GM23338 (cell line): ENCODE results near the gene ODAD3. TPM values are rescaled to one million over a fixed set of nuclear protein-coding genes. Genes with fewer than 3 reads are reported as not detected.
A peak's percentile ranks its signal among the peaks of the same experiment; 100 is the strongest.

Source experiments
- ATAC-seq: fragments of 200-7000 bp; cut with Tn5 transposase; 3 replicates; pipeline ENCODE4 v1.9.1; 2020
- DNase-seq: peaks from one replicate; pipeline ENCODE4 v3.0.0-alpha.2; 2015; ENCODE audit warnings: low spot score
- H2AFZ ChIP-seq: fragments of 200-600 bp; sonication (generic); 2 replicates; pipeline ENCODE4 v1.8.0; 2016; ENCODE audit warnings: antibody characterized with exemption, mild to moderate bottlenecking, moderate library complexity
- H3F3A ChIP-seq: fragments of 200-600 bp; sonication (generic); replicated peaks from 2 replicates; pipeline ENCODE4 v1.8.0; 2017; ENCODE audit warnings: antibody characterized with exemption, mixed run types, low read depth
- H3K27ac ChIP-seq: fragments of 200-600 bp; sonication (generic); 2 replicates; pipeline ENCODE4 v1.6.1; 2016; ENCODE audit warnings: low read depth
- H3K27me3 ChIP-seq: fragments of 200-600 bp; sonication (generic); 2 replicates; pipeline ENCODE4 v1.8.0; 2016; ENCODE audit warnings: mild to moderate bottlenecking, mixed run types, moderate library complexity; ENCODE audit not compliant: insufficient read depth
- H3K36me3 ChIP-seq: fragments of 200-600 bp; sonication (generic); 2 replicates; pipeline ENCODE4 v1.8.0; 2016; ENCODE audit warnings: mild to moderate bottlenecking; ENCODE audit not compliant: insufficient read depth
- H3K4me1 ChIP-seq: fragments of 200-600 bp; sonication (generic); 2 replicates; pipeline ENCODE4 v1.8.0; 2016; ENCODE audit warnings: mild to moderate bottlenecking, moderate library complexity; ENCODE audit not compliant: insufficient read depth
- H3K4me2 ChIP-seq: fragments of 200-600 bp; sonication (generic); 2 replicates; pipeline ENCODE4 v1.7.1; 2017; ENCODE audit warnings: mixed run types
- H3K4me3 ChIP-seq: fragments of 200-600 bp; sonication (generic); 2 replicates; pipeline ENCODE4 v1.6.1; 2016; ENCODE audit warnings: mixed run types
- H3K79me2 ChIP-seq: fragments of 200-600 bp; sonication (generic); replicated peaks from 2 replicates; pipeline ENCODE4 v1.8.0; 2017; ENCODE audit warnings: mild to moderate bottlenecking; ENCODE audit not compliant: insufficient read depth
- H3K9me2 ChIP-seq: fragments of 200-600 bp; sonication (generic); 2 replicates; pipeline ENCODE4 v1.8.0; 2017; ENCODE audit not compliant: insufficient read depth
- H4K20me1 ChIP-seq: fragments of 200-600 bp; sonication (generic); replicated peaks from 2 replicates; pipeline ENCODE4 v1.8.0; 2017; ENCODE audit warnings: mild to moderate bottlenecking; ENCODE audit not compliant: insufficient read depth
- H3K27ac Mint-ChIP-seq: 2 replicates; pipeline ENCODE4 v1.8.0; 2020; ENCODE audit warnings: inconsistent platforms, mild to moderate bottlenecking, moderate library complexity, mixed read lengths
- H3K27me3 Mint-ChIP-seq: 3 replicates; pipeline ENCODE4 v1.8.0; 2022; ENCODE audit warnings: low read depth, mild to moderate bottlenecking, moderate library complexity, mixed read lengths, inconsistent platforms; ENCODE audit not compliant: insufficient read depth, poor library complexity
- H3K36me3 Mint-ChIP-seq: 3 replicates; pipeline ENCODE4 v1.8.0; 2021; ENCODE audit warnings: low read depth, mild to moderate bottlenecking, inconsistent platforms, moderate library complexity, mixed read lengths
- H3K4me1 Mint-ChIP-seq: 3 replicates; pipeline ENCODE4 v1.8.0; 2020; ENCODE audit warnings: mild to moderate bottlenecking, inconsistent platforms, mixed read lengths
- H3K4me3 Mint-ChIP-seq: 3 replicates; pipeline ENCODE4 v1.8.0; 2021; ENCODE audit warnings: moderate library complexity, mild to moderate bottlenecking, inconsistent platforms, mixed read lengths
- H3K9me3 Mint-ChIP-seq: 3 replicates; pipeline ENCODE4 v1.8.0; 2020; ENCODE audit warnings: moderate library complexity, mild to moderate bottlenecking, inconsistent platforms, mixed read lengths
- CREB1 ChIP-seq: fragments of 250-450 bp; sonication (Bioruptor Pico); IDR thresholded peaks from 2 replicates; pipeline ENCODE4 v1.5.0; 2020; ENCODE audit warnings: low read depth, mild to moderate bottlenecking, moderate library complexity
- CTCF ChIP-seq, 2 experiments: fragments of 200-600 bp in 1 of 2; sonication (generic) in 1 of 2; conservative IDR thresholded peaks; 2 replicates each; pipeline versions ENCODE4 v1.5.1 to v1.6.1; 2016 to 2017; ENCODE audit warnings: antibody characterized with exemption in 2 of 2, low read depth in 2 of 2, mild to moderate bottlenecking in 2 of 2, moderate library complexity in 1 of 2
- EZH2phosphoT487 ChIP-seq: fragments of 200-600 bp; sonication (generic); IDR thresholded peaks from one replicate; pipeline ENCODE4 v1.8.1; 2018; ENCODE audit warnings: antibody characterized with exemption; ENCODE audit not compliant: unreplicated experiment
- JUNB ChIP-seq: IDR thresholded peaks from one replicate; pipeline ENCODE4 v1.6.1; 2016; ENCODE audit warnings: antibody characterized with exemption; ENCODE audit not compliant: unreplicated experiment
- NANOG ChIP-seq: IDR thresholded peaks from 2 replicates; pipeline ENCODE4 v1.6.1; 2016; ENCODE audit warnings: antibody characterized with exemption, borderline replicate concordance
- POLR2AphosphoS5 ChIP-seq: IDR thresholded peaks from 2 replicates; pipeline ENCODE4 v1.6.1; 2016; ENCODE audit warnings: antibody characterized with exemption, low read depth
- REST ChIP-seq: IDR thresholded peaks from one replicate; pipeline ENCODE4 v1.6.1; 2018; ENCODE audit warnings: antibody characterized with exemption; ENCODE audit not compliant: unreplicated experiment
- ZNF114 ChIP-seq: fragments of 250-450 bp; sonication (Bioruptor Pico); IDR thresholded peaks from 2 replicates; pipeline ENCODE4 v1.5.0; 2020; ENCODE audit warnings: mild to moderate bottlenecking, moderate library complexity
- polyA plus RNA-seq: library from polyadenylated mRNA; unstranded; fragments of >200 nt; fragmentation: Nextera tagmentation; extraction: Ambion mirVana; gene quantifications from 2 replicates; pipeline ENCODE4 v1.2.1, GENCODE V29; 2016
- total RNA-seq: library from RNA; depleted of rRNA; stranded (reverse); fragments of >200 nt; shearing (Covaris generic); gene quantifications from 2 replicates; pipeline ENCODE4 v1.2.3, GENCODE V29; 2014

The ODAD3 gene
- total and polyA plus RNA-seq, 2 experiments from 2014 or later: 1.5 to 6.1 TPM

GRCh38 chr19:11479898-11480714, 45.2 kb upstream of the ODAD3 start:
- peak overlapping the region; percentile 77 for H3K4me2 ChIP-seq
- no peak for ATAC-seq
- no peak for TF ChIP-seq JUNB
- no peak for TF ChIP-seq REST
- no peak for TF ChIP-seq CREB1
- no peak for TF ChIP-seq NANOG
- no peak for TF ChIP-seq POLR2AphosphoS5
- TF ChIP-seq CTCF (conservative IDR thresholded peaks at IDR 0.05; ENCODE audit: low read depth in 2 of 2): no peak
- no peak for TF ChIP-seq EZH2phosphoT487
- TF ChIP-seq ZNF114 (CRISPR knock-in tag): no peak
- no peaks in the 10 kb centered on the region for H3K79me2 ChIP-seq
- peaks cover 8% of the 10 kb centered on the region for H3K4me1 ChIP-seq
- H3F3A ChIP-seq: peaks cover 16% of the 10 kb centered on the region
- no peaks in the 10 kb centered on the region for H4K20me1 ChIP-seq
- H3K36me3 ChIP-seq: no peaks in the 10 kb centered on the region
- H3K9me2 ChIP-seq: no peaks in the 10 kb centered on the region
- peaks cover 6% of the 10 kb centered on the region for H3K4me1 Mint-ChIP-seq
- H3K27ac Mint-ChIP-seq: no peak overlapping the region
- no peak overlapping the region for H3K27ac ChIP-seq
- H3K4me3 Mint-ChIP-seq: no peak overlapping the region
- DNase-seq: peak; percentile 46
- H3K4me3 ChIP-seq: peak overlapping the region; percentile 61
- no peaks in the 10 kb centered on the region; the same call in 2 of the 3 replicates for H3K36me3 Mint-ChIP-seq
- peaks cover 51% of the 10 kb centered on the region for H3K27me3 Mint-ChIP-seq
- peaks cover 7% of the 10 kb centered on the region; the same call in 2 of the 3 replicates for H3K9me3 Mint-ChIP-seq
- no peak overlapping the region for H2AFZ ChIP-seq
- H3K27me3 ChIP-seq: peaks cover 34% of the 10 kb centered on the region
